ENCODE measurements around the gene TREH.

GRCh38 chr11:118641397-118642019 is 37.9 kb downstream of the TREH start:
- TF ChIP-seq POLR2AphosphoS5 (IDR thresholded peaks at IDR 0.05; ENCODE audit: low read depth, low read length) (no peak), REST (IDR thresholded peaks at IDR 0.05; ENCODE audit: insufficient read depth in 1 of 2, low read depth in 2 of 2, low read length in 2 of 2) (no peak)
